Vagina (tissue), 2 donors: ENCODE measurements around the gene IL4.

Source experiments
- CTCF ChIP-seq, 3 experiments: fragments of 450-650 bp in 2 of 3; fragments of 200-600 bp in 1 of 3; sonication (generic) in 1 of 3; IDR thresholded peaks; one replicate each; pipeline ENCODE4 v1.5.1; 2017 to 2019; ENCODE audit warnings: antibody characterized with exemption in 3 of 3, mild to moderate bottlenecking in 2 of 3, moderate library complexity in 2 of 3
- POLR2AphosphoS5 ChIP-seq, 2 donors: sonication (generic); formaldehyde crosslinking; IDR thresholded peaks; one replicate each; pipeline ENCODE4 v1.9.0; 2017; ENCODE audit warnings: antibody characterized with exemption in 2 of 2, mild to moderate bottlenecking in 2 of 2, low read depth in 1 of 2; ENCODE audit not compliant: insufficient read depth in 1 of 2

- TF ChIP-seq CTCF (IDR thresholded peaks at IDR 0.05) = no peak
- TF ChIP-seq POLR2AphosphoS5 (IDR thresholded peaks at IDR 0.05; ENCODE audit: insufficient read depth in 1 of 2, low read depth in 1 of 2) = no peak
Measured at GRCh38 chr5:132657676-132658380, 16.0 kb upstream of the IL4 start, which contains the start of gene IL13.
